Measurements from ENCODE around the gene PGAM1.

GRCh38 chr10:97393034-97393573 lies 32.9 kb upstream of the PGAM1 start:
- TF ChIP-seq EP300 (IDR thresholded peaks at IDR 0.05) (no peak), POLR2A (IDR thresholded peaks at IDR 0.05) (no peak)
- TF ChIP-seq, protein P1, sequence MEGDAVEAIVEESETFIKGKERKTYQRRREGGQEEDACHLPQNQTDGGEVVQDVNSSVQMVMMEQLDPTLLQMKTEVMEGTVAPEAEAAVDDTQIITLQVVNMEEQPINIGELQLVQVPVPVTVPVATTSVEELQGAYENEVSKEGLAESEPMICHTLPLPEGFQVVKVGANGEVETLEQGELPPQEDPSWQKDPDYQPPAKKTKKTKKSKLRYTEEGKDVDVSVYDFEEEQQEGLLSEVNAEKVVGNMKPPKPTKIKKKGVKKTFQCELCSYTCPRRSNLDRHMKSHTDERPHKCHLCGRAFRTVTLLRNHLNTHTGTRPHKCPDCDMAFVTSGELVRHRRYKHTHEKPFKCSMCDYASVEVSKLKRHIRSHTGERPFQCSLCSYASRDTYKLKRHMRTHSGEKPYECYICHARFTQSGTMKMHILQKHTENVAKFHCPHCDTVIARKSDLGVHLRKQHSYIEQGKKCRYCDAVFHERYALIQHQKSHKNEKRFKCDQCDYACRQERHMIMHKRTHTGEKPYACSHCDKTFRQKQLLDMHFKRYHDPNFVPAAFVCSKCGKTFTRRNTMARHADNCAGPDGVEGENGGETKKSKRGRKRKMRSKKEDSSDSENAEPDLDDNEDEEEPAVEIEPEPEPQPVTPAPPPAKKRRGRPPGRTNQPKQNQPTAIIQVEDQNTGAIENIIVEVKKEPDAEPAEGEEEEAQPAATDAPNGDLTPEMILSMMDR (IDR thresholded peaks at IDR 0.05) = no peak

Data from sigmoid colon (tissue), 4 donors.